ENCODE data around the gene RANBP10. TPM values are rescaled to one million over a fixed set of nuclear protein-coding genes. Genes with fewer than 3 reads are reported as not detected.

RANBP10 gene
- total and polyA plus RNA-seq, 2 donors (not counting 3 experiments of a cell fraction or from before 2014, with no cell fraction given): 25.6 to 28.8 TPM

- FAIRE-seq (no peak), DNase-seq (ENCODE audit: low read depth, low spot score) (no peak)
- no peak overlapping the region for H3K9ac ChIP-seq (replicated peaks; ENCODE audit: extremely low read depth, insufficient read depth, low read length)
- H2AFZ ChIP-seq (ENCODE audit: low read depth, low read length): no peak overlapping the region
- ChIA-PET POLR2A (no interaction called here), CTCF (interaction anchor here (1.0 kb wide), 1 partner anchor 84 kb away, joined by 3 read pairs; no protein-coding TSS in a partner anchor)
- BruUV-seq (replicated peaks): no TSS peak
- no peak overlapping the region for H3K4me3 ChIP-seq (replicated peaks in 1 of 3; ENCODE audit: insufficient read depth in 1 of 3, low read depth in 1 of 3, low read length in 3 of 3)
- no peaks in the 10 kb centered on the region for H3K79me2 ChIP-seq (ENCODE audit: control insufficient read depth, insufficient read depth, low read length)
- no peaks in the 10 kb centered on the region for H3K9me3 ChIP-seq (replicated peaks; ENCODE audit: control insufficient read depth, insufficient read depth, low read length)
- TF ChIP-seq EZH2 (IDR thresholded peaks at IDR 0.05; ENCODE audit: borderline replicate concordance, low read depth, low read length, severe bottlenecking): no peak
- no peak for TF ChIP-seq JUN (IDR thresholded peaks at IDR 0.05; ENCODE audit: borderline replicate concordance, insufficient read depth, insufficient read length, low read depth)
- peaks cover 2 to 49% of the 10 kb centered on the region in 2 experiments for H3K36me3 ChIP-seq (ENCODE audit: control insufficient read depth in 2 of 2, extremely low read depth in 1 of 2, insufficient read depth in 2 of 2, low read length in 2 of 2)
- intact Hi-C loops (cut with micrococcal nuclease) (no loop called here), dilution Hi-C loops (cut with MboI; ENCODE audit: extremely low pct_ligation_motif_present, low sequenced_read_pairs) (no loop called here)
- no peak overlapping the region for H3K4me2 ChIP-seq (ENCODE audit: insufficient read depth, low read length)
- H3K27ac ChIP-seq (ENCODE audit: insufficient read depth, low read depth, low read length): no peak overlapping the region
- no peaks in the 10 kb centered on the region for H3K9me1 ChIP-seq (replicated peaks; ENCODE audit: control insufficient read depth, extremely low read depth, insufficient read depth, low read length)
- H3K4me1 ChIP-seq (ENCODE audit: control insufficient read depth, extremely low read depth, insufficient read depth, low read length): no peaks in the 10 kb centered on the region
- no peaks in the 10 kb centered on the region for H4K20me1 ChIP-seq (replicated peaks; ENCODE audit: control insufficient read depth, extremely low read depth, insufficient read depth, low read length)
- H3K27me3 ChIP-seq (ENCODE audit: control insufficient read depth in 2 of 2, insufficient read depth in 2 of 2, low read length in 2 of 2): no peaks in the 10 kb centered on the region
Measured at GRCh38 chr16:67731753-67732095, 74.6 kb downstream of the RANBP10 start.

GRCh38 chr16:67731071-67731752 is 75.1 kb downstream of the RANBP10 start:
- H2AFZ ChIP-seq (ENCODE audit: low read depth, low read length): no peak overlapping the region
- no peaks in the 10 kb centered on the region for H3K9me3 ChIP-seq (replicated peaks; ENCODE audit: control insufficient read depth, insufficient read depth, low read length)
- DNase-seq (ENCODE audit: low read depth, low spot score): no peak
- BruUV-seq (replicated peaks): no TSS peak
- no peak for FAIRE-seq
- H3K9me1 ChIP-seq (replicated peaks; ENCODE audit: control insufficient read depth, extremely low read depth, insufficient read depth, low read length): no peaks in the 10 kb centered on the region
- H3K79me2 ChIP-seq (ENCODE audit: control insufficient read depth, insufficient read depth, low read length): no peaks in the 10 kb centered on the region
- CTCF ChIA-PET: no interaction called here
- no peak overlapping the region for H3K4me3 ChIP-seq (replicated peaks in 1 of 3; ENCODE audit: insufficient read depth in 1 of 3, low read depth in 1 of 3, low read length in 3 of 3)
- dilution Hi-C loops (cut with MboI; ENCODE audit: extremely low pct_ligation_motif_present, low sequenced_read_pairs): no loop called here
- POLR2A ChIA-PET: no interaction called here
- intact Hi-C loops (cut with micrococcal nuclease): no loop called here
- H3K36me3 ChIP-seq (ENCODE audit: control insufficient read depth in 2 of 2, extremely low read depth in 1 of 2, insufficient read depth in 2 of 2, low read length in 2 of 2): peaks cover 2 to 53% of the 10 kb centered on the region in 2 experiments
- H3K4me2 ChIP-seq (ENCODE audit: insufficient read depth, low read length): no peak overlapping the region
- H3K4me1 ChIP-seq (ENCODE audit: control insufficient read depth, extremely low read depth, insufficient read depth, low read length): no peaks in the 10 kb centered on the region
- H4K20me1 ChIP-seq (replicated peaks; ENCODE audit: control insufficient read depth, extremely low read depth, insufficient read depth, low read length): no peaks in the 10 kb centered on the region
- TF ChIP-seq MAX (IDR thresholded peaks at IDR 0.05; ENCODE audit: insufficient read depth, insufficient read length) (no peak), MYC (IDR thresholded peaks at IDR 0.05; ENCODE audit: low read depth, low read length) (no peak), EZH2 (IDR thresholded peaks at IDR 0.05; ENCODE audit: borderline replicate concordance, low read depth, low read length, severe bottlenecking) (no peak), POLR2A (IDR thresholded peaks at IDR 0.05; ENCODE audit: low read depth, low read length) (no peak), FOS (IDR thresholded peaks at IDR 0.05; ENCODE audit: borderline replicate concordance, insufficient read depth, low read length) (no peak), CTCF (IDR thresholded peaks at IDR 0.05; ENCODE audit: extremely low read depth in 1 of 2, insufficient read depth in 1 of 2, low read depth in 1 of 2, low read length in 2 of 2) (no peak), GATA2 (IDR thresholded peaks at IDR 0.05; ENCODE audit: insufficient read depth, insufficient read length, low read depth, low read length) (no peak), JUN (IDR thresholded peaks at IDR 0.05; ENCODE audit: borderline replicate concordance, insufficient read depth, insufficient read length, low read depth) (no peak), POLR2AphosphoS5 (IDR thresholded peaks at IDR 0.05; ENCODE audit: insufficient read depth, low read depth, low read length) (no peak)
- no peaks in the 10 kb centered on the region for H3K27me3 ChIP-seq (ENCODE audit: control insufficient read depth in 2 of 2, insufficient read depth in 2 of 2, low read length in 2 of 2)
- no peak overlapping the region for H3K27ac ChIP-seq (ENCODE audit: insufficient read depth, low read depth, low read length)
- no peak overlapping the region for H3K9ac ChIP-seq (replicated peaks; ENCODE audit: extremely low read depth, insufficient read depth, low read length)

All from endothelial cell of umbilical vein (primary cell).